Amniotic stem cell (primary cell): ENCODE data around the gene LGR6.
"Not testable (repeated sequence)": the region's sequence is repeated elsewhere in the genome, so short reads cannot be mapped to it uniquely, and the experiment has no call there.

ENCODE experiments used
- DNase-seq: peaks from one replicate; lab custom pipeline; 2025; lab: John Stamatoyannopoulos, UW

LGR6 gene

DNA sequence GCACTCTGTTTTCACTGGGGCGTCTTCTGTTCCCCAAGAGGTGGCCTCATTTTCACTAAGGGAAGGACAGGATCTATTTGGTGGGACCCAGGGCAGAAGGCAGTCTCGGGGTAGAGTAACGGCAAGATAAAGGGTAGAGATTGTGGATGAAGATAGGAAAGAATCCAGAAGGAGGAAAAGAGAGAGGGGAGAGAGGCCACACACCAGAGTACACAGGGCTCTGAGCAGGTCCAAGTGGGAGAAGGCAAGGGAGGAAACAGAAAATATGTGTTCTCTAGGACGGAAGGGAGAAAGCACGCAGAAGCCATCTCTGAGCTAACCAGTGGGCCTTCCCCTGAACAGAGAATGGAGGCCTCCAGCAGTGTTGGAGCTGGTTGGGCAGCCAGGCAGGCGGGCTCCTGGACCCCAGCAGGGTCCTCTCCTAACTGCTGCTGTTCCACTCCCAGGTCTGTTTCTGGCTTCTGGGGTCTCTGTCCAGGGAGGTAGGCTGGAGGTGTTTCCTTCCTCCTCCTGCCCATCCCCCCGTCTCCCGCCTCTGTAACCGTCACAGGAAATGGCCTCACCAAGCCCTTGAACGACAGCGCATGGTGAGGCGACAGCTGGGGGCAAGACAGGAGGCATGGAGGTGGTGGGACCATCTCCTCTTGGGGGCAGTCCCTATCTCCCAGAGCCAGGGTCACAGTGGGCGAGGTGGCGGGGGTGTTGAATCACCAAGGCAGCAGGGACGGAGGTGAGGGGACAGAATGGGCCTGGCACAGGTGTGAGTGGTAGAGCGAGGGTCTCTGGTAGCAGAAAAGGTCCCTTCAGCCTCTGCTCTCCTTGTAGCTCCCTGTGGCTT lies 33.8 kb upstream of the LGR6 start:
- DNase-seq, result no peak

DNA sequence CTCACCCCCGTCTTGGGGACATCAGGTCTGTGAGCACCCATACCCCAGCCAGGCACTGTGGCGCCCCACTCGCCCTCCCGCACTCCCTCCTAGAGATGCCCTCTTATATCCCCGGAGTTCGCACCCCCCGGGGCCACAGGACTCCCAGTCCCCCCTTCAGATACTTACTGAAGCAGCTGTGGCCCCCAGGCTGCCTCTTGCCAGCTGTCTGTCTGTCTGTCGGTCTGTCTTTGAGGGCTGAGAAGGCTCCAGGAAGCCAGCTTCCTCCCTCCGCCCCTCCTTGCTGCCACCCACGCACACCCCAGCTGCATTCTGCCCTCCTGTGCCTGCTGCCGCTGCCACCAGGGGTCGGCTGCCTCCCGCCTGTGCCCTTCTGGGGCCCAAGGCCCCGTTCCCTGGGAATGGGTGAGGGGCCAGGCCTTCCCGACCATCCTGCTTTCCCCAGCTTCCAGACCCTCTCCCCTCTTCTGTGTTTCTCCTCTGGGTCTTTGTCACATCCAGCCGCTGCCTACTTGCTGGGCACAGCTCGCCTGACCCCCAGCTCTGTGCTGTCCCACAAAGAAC lies 33.1 kb upstream of the LGR6 start, which contains the start of gene PTPN7:
PTPN7 (minus strand) TSS at position 226 of the 564 bp plus-strand sequence. CDS start 1,200 bp downstream, outside the sequence.
- no peak for DNase-seq

DNA sequence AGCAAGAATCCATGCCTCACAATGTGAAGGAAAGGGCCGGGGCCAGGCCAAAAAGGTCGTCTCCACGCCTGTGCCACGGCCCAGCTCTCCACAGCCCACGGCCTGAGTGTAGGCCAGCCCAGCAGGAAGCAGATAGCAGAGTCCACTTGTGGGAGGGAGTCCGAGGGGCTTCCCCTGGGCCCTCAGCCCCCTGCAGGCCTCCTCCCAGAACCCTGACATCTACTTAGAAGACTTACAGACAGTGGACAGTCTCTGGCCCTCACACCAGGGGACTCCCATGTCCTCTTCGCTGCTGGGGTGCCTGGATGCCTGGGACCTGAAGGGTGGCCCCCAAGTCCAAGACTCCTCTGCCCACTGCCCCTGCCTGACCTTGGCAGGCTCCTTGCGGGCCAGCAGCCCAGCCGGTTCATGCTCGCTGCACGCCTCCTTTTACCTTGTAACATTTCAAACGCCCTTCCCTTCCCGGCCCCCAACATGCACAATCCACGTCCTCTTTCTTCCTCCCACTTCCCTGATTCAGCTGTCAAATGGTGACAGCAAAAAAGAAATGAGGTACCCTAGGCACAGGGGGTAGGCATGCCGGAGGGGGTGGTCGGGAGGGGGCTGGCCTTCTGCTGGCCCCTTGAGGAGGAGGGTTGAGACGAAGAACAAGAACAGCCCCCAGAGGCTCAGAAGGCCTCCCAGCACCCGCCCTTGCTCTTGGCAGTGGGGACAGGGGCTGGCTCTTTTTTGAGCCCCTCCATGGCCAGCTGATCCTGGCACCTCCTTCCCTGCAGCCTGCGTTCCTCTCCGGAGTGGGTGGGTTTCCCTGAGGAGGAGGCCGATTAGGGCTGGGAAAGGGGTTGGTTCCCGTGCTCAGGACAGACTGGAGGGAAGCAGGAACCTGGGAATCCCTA lies 32.2 kb upstream of the LGR6 start:
- DNase-seq, result no peak

DNA sequence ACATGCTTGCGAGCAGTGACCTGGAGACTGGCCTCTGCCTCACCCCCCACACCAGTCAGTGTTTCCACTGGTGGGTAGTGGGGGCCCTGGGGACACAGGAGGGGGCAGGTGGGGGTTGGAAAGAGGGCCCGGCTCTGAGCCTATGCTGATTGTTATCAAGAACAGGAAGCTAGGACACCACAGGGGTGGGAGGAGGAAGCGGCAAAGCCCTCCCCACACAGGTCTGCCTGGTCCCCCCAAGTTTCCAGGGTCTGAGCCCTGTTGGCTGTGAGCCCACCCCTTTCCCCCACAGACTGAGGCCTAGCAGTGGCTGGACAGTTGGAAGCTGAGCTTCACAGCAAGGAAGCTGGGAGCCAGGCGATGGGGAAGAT lies 31.6 kb upstream of the LGR6 start:
- DNase-seq, result no peak

DNA sequence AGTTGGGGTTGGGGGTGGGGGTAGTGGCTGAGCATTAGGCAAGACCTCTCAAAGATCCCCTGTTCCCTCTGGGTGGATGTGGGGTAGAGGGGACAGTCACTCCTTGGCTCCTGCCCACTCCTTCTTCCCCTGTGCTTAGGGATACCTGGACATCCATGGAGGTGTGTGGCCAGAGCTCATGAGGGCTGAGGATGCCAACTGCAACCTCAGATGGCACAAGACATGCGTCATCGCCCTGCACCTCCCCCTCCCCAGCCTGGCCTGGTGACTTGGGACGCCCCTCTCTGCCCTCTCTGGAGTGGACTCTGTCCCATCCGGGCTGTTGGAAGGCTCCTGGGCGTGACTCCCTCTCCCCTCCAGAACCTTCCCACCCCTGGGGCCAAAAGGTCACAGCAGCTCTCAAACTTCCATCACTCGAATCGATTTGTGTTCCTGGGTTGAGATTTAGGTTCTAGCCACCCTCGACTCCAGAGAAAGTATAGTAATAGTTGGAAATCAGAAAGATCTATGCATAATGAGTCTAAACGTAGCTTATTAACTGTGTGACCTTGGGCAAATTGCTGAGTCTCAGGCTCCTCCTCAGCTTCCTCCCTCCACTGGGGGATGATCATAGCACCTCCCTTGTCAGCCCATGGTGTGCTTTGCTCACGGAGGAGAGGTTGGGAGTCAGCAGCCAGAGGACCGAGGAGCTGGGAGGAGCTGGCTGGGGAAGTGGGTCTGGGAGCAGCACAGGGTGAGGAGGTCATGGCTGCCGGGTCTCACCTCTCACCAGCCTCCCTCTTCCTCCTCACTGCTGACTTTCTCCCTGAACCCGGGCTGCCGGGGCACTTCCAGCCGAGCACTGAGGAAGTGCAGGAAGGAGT lies 30.9 kb upstream of the LGR6 start:
- no peak for DNase-seq

DNA sequence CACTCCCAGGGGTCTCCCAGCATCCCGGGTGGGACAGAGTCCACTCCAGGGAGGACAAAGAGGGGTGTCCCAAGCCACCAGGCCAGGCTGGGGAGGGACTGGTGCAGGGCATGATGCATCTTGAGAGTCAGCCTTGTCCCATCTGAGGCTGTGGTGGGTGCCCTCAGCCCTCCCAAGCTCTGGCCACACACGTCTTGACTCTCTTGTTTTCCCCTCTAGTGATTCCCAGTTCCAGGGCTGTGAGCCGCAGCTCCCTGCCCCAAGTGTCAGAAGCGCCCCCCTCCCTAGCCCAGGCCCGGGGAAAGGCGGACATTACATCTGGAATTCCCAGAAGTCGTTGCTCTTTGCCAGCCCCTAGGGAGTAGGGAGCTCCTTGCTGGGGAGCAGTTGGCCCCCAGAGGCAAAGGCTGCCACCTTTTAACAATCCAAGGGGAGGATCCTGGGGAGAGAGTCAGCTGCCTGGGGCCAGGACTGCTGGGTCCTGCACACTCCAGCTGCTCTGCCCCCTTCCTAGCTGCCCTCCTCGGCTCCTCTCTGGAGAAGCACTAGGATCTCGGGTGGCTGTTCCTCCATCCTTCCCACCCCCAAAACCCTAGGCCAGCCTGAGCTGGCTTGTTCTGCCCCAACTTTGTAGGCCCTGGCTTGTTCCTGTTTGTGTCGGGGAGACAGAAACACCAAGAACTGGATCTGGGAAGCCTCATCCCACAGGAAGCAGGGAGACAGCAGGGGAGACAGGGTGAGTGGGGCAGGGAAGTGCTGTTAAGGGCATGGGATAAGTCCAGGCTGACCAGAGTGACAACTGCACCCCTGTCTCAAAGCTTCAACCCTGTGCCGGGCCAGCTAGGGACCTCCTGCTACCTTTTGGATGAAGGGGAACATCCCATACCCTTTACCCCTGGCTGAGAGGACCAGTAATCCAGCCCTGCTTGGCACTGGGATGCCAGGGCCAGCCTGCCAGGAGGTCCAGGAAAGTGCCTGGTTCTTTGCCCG lies 30.0 kb upstream of the LGR6 start:
- DNase-seq, result no peak

DNA sequence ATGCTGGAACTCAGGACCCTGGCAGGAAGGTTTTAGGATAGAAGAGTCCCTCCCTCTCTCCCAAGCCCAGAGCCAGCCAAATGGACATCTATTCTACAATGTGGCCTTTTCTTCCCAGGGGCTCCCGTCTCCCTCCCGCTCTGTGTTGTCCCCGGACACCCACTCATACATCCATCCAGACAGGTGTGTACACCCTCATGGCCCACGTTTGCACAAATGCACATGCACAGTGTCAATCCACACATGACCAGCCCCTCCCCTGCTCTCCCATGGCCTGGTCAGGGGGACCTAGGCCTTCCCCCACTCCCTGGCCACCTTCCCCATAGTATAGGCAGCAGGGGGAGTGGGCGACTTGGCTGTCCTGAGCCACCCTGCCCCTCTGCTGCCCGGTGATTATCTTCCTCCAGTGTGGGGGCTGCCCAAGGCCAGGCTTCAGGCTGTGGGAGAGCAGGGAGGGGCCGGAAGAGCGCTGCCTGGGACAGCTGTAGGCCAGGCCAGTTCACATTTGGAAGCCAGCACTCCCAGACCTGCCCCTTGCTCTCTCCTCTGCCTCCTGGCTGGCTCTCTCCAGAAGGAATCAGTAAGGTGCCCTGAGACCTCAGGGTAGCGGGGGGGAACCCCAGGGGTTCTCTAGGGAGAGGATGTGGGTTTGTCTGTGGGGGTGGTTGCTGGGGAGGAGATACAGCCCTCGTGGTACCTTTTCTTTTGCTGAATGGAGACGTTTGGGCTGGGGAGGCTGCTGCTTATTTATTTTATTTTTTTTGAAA lies 29.1 kb upstream of the LGR6 start:
- no peak for DNase-seq

DNA sequence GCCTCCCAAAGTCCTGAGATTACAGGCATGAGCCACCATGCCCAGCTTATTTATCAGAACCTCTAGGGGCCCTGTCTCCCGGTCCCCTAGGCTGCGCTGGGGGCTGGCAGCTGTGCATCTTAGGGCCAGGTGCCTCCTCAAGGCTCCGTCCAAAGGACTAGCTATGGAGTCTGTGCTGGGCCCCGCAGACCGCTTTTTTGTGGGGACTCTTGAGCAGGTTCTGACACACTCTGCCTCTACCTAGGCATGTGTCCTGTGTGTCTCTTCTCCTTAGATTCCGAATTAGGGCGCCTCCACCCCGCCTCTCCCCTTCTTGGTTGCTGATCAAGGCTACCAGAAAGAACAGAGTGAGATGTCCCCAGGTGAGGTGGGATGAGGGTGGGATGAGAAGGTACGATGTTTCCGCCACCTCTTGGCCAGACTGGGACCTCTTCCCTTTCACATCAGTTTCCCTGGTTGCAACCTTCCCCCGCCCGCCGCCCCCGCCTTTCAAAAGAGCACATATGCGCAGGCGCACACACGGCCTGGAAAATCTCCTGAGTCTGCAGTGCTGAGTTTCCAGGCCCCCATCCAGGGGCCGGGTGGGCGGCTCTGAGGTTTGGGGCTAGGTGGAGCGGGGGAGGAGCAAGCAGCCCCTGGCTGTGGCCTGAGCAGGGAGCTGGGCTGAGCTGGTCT lies 28.2 kb upstream of the LGR6 start:
- no peak for DNase-seq

DNA sequence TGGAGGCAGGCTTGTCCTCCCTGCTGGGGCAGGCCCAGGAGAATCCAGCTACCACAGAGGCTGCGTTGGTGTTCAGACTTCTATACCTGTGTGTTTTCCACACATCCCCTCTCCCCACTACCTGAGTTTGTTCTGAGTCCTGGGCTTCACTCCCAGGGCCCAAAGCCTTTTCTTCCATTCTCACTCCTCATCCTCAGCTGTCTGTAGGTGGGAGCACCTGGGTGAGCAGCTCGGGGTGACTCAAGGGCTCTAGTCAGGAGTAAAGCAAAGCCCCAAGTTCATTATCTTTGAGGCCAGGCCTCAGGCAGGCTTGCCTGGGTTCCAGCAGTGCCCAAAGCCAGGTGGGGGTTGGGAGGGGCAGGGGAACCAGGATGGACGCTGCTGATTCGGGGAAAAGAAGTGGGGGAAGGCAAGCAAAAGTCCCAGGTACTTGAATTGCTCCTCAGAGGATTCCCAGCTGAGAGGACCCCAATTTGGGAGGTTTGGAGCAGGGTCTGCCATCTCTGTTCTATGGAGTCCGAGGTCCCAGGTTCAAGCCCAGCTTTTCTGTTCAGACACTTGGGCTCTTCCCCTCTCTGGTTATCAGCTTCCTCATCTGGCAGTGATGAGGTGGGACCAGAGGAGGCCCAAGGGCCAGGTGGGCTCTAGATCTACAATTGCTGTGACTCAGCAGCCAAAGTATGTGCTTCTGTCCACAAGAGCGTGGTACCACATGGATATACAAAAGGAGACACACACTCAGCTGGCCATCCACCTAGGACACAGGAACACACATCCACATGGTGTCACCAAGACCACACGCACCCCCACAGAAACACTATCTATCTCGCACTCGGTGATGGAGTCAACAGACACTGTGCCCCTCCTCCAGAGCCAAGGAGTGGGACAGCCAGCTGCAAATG lies 27.4 kb upstream of the LGR6 start:
- DNase-seq, result no peak

DNA sequence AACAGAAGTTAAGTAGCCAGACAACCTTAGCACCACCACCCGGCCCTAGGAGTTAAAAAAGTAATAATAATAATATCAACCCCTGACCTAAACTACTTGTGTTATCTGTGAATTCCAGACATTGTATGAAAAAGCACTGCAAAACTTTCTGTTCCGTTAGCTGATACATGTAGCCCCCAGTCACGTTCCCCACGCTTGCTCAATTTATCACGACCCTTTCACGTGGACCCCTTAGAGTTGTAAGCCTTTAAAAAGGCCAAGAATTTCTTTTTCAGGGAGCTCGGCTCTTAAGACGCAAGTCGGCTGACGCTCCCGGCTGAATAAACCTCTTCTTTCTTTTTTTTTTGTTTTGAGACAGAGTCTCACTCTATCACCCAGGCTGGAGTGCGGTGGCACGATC lies 26.5 kb upstream of the LGR6 start:
- not testable (repeated sequence) for DNase-seq

DNA sequence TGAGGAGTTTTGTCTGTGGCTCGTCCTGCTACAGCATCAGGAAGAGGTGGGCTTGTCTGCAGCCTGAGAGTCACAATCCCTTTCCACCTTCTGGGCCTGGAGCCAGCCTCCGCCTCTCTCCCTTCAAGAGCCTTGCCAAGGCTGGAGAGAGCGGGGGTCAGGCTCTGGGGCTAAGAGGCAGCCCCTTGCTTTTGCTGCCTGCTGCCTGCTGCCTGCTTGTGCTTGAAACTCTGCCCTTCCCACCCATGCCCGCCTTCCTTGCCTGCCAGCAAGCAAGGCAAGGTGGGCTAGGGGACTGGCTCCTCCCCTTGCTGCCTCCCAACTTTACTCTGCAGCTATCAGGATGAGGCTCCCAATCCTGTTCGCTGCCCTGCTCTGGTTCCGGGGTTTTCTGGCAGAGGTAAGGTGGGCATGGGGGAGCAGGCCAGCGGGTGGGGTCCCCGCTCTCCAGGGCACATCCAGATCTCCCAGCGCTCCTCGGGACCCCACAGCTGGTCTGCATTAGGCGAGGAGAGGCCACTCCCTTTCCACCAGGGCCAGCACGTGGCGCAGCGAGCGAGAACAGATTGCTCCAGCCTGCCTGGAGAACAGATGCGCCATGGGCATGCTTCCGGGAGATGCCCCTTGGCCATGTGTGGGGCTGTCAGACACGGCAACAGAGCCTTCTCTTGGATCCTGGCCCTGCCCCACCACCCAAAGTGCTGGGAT lies 25.7 kb upstream of the LGR6 start:
- no peak for DNase-seq

DNA sequence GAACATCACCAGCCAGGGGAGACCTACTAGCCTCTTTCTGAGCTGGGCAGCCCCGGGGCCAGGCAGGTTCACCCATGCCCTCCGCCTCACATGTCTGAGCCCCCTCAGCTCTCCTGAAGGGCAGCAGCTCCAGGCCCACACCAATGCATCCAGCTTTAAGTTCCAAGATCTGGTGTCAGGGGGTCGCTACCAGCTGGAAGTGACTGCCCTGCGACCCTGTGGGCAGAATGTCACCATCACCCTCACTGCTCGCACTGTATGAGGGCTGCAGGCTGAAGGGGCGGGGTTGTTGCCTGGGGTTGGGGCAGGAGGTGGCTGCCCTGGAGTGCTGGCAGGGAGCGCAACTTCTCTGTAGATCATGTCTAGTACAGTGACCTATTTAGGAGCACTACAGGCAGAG lies 24.7 kb upstream of the LGR6 start:
- no peak for DNase-seq

DNA sequence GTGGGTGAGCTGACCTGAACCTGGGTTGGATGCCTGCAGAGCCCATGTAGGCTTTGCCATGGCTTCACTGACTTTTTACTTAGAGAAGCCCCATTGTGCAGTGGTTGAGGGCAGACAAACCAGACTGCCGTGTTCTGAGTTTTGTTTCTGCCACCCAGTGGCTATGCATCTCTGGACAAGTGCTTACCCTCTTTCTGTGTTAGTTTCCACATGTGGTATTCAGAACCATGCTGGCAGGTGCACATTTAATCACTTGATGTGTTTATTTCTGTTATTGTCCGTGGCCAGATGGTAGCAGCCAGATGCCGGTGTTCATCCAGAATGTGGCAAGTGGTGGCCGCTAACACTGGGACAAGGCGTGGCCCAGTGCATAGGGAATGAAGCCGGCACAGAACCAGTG lies 22.9 kb upstream of the LGR6 start:
- DNase-seq, result no peak

DNA sequence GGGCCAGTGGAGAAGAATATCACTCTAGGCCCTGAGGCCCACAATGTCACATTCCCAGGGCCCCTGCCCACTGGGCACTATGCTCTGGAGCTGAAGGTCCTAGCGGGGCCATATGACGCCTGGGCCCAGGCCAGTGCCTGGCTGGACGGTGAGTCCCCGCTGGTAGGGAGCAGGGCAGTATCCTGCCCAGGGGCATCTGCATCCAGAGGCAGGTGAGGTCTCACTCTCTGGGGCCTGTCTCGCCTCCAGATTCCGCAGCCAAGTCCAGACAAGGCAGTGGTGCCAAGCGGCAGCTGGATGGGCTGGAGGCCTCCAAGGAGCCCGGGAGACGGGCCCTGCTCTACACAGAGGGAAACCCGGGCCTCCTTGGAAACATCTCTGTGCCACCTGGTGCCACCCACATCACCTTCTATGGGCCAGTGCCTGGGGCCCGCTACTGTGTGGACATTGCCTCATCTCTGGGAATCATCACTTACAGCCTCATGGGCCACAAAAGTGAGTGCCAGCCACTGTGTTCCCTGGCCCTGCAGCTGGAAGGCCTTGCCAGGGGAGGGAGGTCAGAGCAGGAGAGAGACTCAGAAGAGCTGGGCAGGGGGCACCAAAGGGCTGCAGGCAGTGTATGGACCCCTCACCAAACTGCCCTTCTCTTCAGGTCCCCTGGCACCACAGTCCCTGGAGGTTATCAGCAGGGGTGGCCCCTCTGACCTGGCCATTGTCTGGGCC lies 22.1 kb upstream of the LGR6 start:
- no peak for DNase-seq

DNA sequence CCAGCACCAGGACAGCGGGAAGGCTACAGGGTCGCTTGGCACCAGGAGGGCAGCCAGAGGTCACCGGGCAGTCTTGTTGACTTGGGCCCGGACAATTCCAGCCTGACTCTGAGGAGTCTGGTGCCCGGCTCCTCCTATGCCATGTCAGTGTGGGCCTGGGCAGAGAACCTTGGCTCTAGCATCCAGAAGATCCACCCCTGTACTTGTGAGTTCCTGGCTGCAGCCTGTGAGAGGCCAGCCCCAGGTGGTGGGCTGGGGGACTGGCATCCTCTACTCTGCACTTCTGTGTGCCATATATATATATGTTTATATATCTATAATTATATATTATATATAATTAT lies 21.6 kb upstream of the LGR6 start:
- DNase-seq, result no peak

DNA sequence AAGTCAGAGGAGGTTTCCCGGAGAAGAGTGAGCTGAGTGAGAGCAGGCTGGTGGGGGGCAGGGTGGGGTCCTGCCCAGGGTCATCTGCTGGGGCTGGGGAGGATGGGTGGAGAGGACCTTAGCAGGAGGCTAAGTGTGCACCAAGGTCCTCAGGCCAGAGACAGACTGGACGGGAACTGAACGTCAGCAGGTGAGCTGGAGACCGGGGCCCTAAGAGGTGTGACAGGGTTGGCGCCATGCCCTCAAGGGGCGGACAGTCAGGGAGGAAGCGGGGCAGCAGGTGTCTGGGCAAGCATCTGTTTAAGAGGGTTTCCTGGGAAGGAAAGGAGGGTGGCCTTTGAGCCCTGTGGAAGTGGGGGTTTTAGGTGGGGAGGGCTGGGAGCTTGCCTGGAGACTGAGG lies 19.6 kb upstream of the LGR6 start:
- no peak for DNase-seq
